Measurements from ENCODE around the gene VILL. TPM values are rescaled to one million over a fixed set of nuclear protein-coding genes. Genes with fewer than 3 reads are reported as not detected.

VILL gene
- total RNA-seq, 1 donor from 2014 or later: 6.1 TPM

GRCh38 chr3:38036286-38036685 lies 45.7 kb downstream of the VILL start:
- TF ChIP-seq CTCF (conservative IDR thresholded peaks at IDR 0.05; ENCODE audit: low read depth, low read length): no peak
- no peak overlapping the region for H3K4me3 ChIP-seq (ENCODE audit: low read depth, low read length)
- DNase-seq (ENCODE audit: low read depth): no peak

- DNase-seq (ENCODE audit: low read depth): no peak
- H3K4me3 ChIP-seq (ENCODE audit: low read depth, low read length): no peak overlapping the region
- no peak for TF ChIP-seq CTCF (conservative IDR thresholded peaks at IDR 0.05; ENCODE audit: low read depth, low read length)
These were observed 46.3 kb downstream of the VILL start for GRCh38 chr3:38036906-38037305.

- DNase-seq (ENCODE audit: low read depth): no peak
- no peak for TF ChIP-seq CTCF (conservative IDR thresholded peaks at IDR 0.05; ENCODE audit: low read depth, low read length)
- no peak overlapping the region for H3K4me3 ChIP-seq (ENCODE audit: low read depth, low read length)
These were observed 47.9 kb downstream of the VILL start for GRCh38 chr3:38038447-38038911.

GRCh38 chr3:38039101-38039898 lies 48.7 kb downstream of the VILL start, which contains the start of gene DLEC1:
DLEC1 (plus strand) TSS chr3:38039208; CDS start chr3:38039226, 18 bp downstream.
- peak within 1 kb of the TSS; percentile 47 for H3K4me3 ChIP-seq (ENCODE audit: low read depth, low read length)
- TF ChIP-seq CTCF (conservative IDR thresholded peaks at IDR 0.05; ENCODE audit: low read depth, low read length): no peak
- DNase-seq (ENCODE audit: low read depth): no peak

- DNase-seq (ENCODE audit: low read depth): no peak
- no peak overlapping the region for H3K4me3 ChIP-seq (ENCODE audit: low read depth, low read length)
- peak; percentile 24 for TF ChIP-seq CTCF (conservative IDR thresholded peaks at IDR 0.05; ENCODE audit: low read depth, low read length)
These were observed 49.3 kb downstream of the VILL start for GRCh38 chr3:38039899-38040261.

GRCh38 chr3:38040401-38040800 lies 49.8 kb downstream of the VILL start:
- no peak for DNase-seq (ENCODE audit: low read depth)
- TF ChIP-seq CTCF (conservative IDR thresholded peaks at IDR 0.05; ENCODE audit: low read depth, low read length): no peak
- H3K4me3 ChIP-seq (ENCODE audit: low read depth, low read length): no peak overlapping the region

GRCh38 chr3:38043486-38043885 lies 52.9 kb downstream of the VILL start:
- H3K4me3 ChIP-seq (ENCODE audit: low read depth, low read length): no peak overlapping the region
- no peak for DNase-seq (ENCODE audit: low read depth)
- no peak for TF ChIP-seq CTCF (conservative IDR thresholded peaks at IDR 0.05; ENCODE audit: low read depth, low read length)
